IgD-negative memory B cell (primary cell): ENCODE data around the gene ALDH1L1. TPM values are rescaled to one million over a fixed set of nuclear protein-coding genes. Genes with fewer than 3 reads are reported as not detected.
"Not testable (repeated sequence)": the region's sequence is repeated elsewhere in the genome, so short reads cannot be mapped to it uniquely, and the experiment has no call there.

Experiments
- H3K27ac Mint-ChIP-seq, 3 donors: one replicate each; pipeline ENCODE4 v1.8.0; 2020 to 2022; ENCODE audit warnings: mild to moderate bottlenecking in 3 of 3, mixed read lengths in 3 of 3, moderate library complexity in 1 of 3
- H3K27me3 Mint-ChIP-seq: one replicate; pipeline ENCODE4 v1.8.0; 2021; ENCODE audit warnings: mixed read lengths
- H3K36me3 Mint-ChIP-seq: one replicate; pipeline ENCODE4 v1.8.0; 2020; ENCODE audit warnings: mild to moderate bottlenecking, mixed read lengths
- H3K4me1 Mint-ChIP-seq, 3 donors: one replicate each; pipeline ENCODE4 v1.8.0; 2020 to 2022; ENCODE audit warnings: mixed read lengths in 3 of 3, mild to moderate bottlenecking in 1 of 3
- H3K4me3 Mint-ChIP-seq, 4 donors: one replicate each; pipeline ENCODE4 v1.8.0; 2020 to 2022; ENCODE audit warnings: mild to moderate bottlenecking in 4 of 4, mixed read lengths in 4 of 4, moderate library complexity in 3 of 4
- H3K9me3 Mint-ChIP-seq, 3 donors: one replicate each; pipeline ENCODE4 v1.8.0; 2020 to 2021; ENCODE audit warnings: mixed read lengths in 3 of 3, mild to moderate bottlenecking in 1 of 3
- polyA plus RNA-seq: library from polyadenylated mRNA; unstranded; fragments of 300-500 nt; fragmentation: Illumina TruSeq; gene quantifications from one replicate; pipeline ENCODE4 v1.2.3, GENCODE V29; 2021

ALDH1L1 gene
- polyA plus RNA-seq, 1 donor from 2014 or later, result not detected

- H3K4me1 Mint-ChIP-seq, result no peaks in the 10 kb centered on the region
- H3K9me3 Mint-ChIP-seq, result no peaks in the 10 kb centered on the region
- no peaks in the 10 kb centered on the region for H3K36me3 Mint-ChIP-seq
- H3K27ac Mint-ChIP-seq, result no peak overlapping the region
- H3K27me3 Mint-ChIP-seq, result peaks cover 2% of the 10 kb centered on the region
- no peak overlapping the region for H3K4me3 Mint-ChIP-seq
Measured at GRCh38 chr3:126106336-126107202, 73.8 kb downstream of the ALDH1L1 start.

- Mint-ChIP-seq H3K27ac (no peak overlapping the region), H3K4me3 (no peak overlapping the region), H3K27me3 (peaks cover 3% of the 10 kb centered on the region), H3K36me3 (no peaks in the 10 kb centered on the region), H3K9me3 (no peaks in the 10 kb centered on the region), H3K4me1 (peaks cover 0 to 4% (median 3%) of the 10 kb centered on the region in 3 donors)
Measured at GRCh38 chr3:126105691-126106187, 74.6 kb downstream of the ALDH1L1 start.

GRCh38 chr3:126104742-126105605 is 75.4 kb downstream of the ALDH1L1 start:
- Mint-ChIP-seq H3K27me3 (peaks cover 3% of the 10 kb centered on the region), H3K9me3 (no peaks in the 10 kb centered on the region), H3K4me1 (peaks cover 0 to 4% (median 4%) of the 10 kb centered on the region in 3 donors), H3K36me3 (no peaks in the 10 kb centered on the region), H3K27ac (no peak overlapping the region), H3K4me3 (peak overlapping the region in 1 of 4 donors; percentile 47)

- no peak overlapping the region for H3K27ac Mint-ChIP-seq
- H3K27me3 Mint-ChIP-seq, result peaks cover 3% of the 10 kb centered on the region
- no peak overlapping the region for H3K4me3 Mint-ChIP-seq
- H3K4me1 Mint-ChIP-seq, result peaks cover 0 to 4% (median 4%) of the 10 kb centered on the region in 3 donors
- no peaks in the 10 kb centered on the region for H3K9me3 Mint-ChIP-seq
- no peaks in the 10 kb centered on the region for H3K36me3 Mint-ChIP-seq
Measured at GRCh38 chr3:126104028-126104635, 76.3 kb downstream of the ALDH1L1 start.

- H3K27me3 Mint-ChIP-seq, result peaks cover 3% of the 10 kb centered on the region
- no peak overlapping the region for H3K4me3 Mint-ChIP-seq
- no peaks in the 10 kb centered on the region for H3K36me3 Mint-ChIP-seq
- H3K27ac Mint-ChIP-seq, result no peak overlapping the region
- peaks cover 0 to 4% (median 4%) of the 10 kb centered on the region in 3 donors for H3K4me1 Mint-ChIP-seq
- H3K9me3 Mint-ChIP-seq, result no peaks in the 10 kb centered on the region
Measured at GRCh38 chr3:126103121-126104027, 77.0 kb downstream of the ALDH1L1 start.

- Mint-ChIP-seq H3K4me3 (no peak overlapping the region), H3K9me3 (peaks cover 0 to 3% (median 3%) of the 10 kb centered on the region in 3 donors), H3K36me3 (no peaks in the 10 kb centered on the region), H3K27ac (no peak overlapping the region), H3K27me3 (peaks cover 3% of the 10 kb centered on the region), H3K4me1 (peaks cover 0 to 4% (median 4%) of the 10 kb centered on the region in 3 donors)
Measured at GRCh38 chr3:126102530-126102951, 77.8 kb downstream of the ALDH1L1 start.

GRCh38 chr3:126102011-126102410 is 78.4 kb downstream of the ALDH1L1 start:
- Mint-ChIP-seq H3K4me1 (peaks cover 0 to 4% (median 4%) of the 10 kb centered on the region in 3 donors), H3K27ac (no peak overlapping the region), H3K9me3 (peaks cover 3 to 7% (median 3%) of the 10 kb centered on the region in 3 donors)

GRCh38 chr3:126101521-126101982 is 78.8 kb downstream of the ALDH1L1 start:
- Mint-ChIP-seq H3K4me1 (peaks cover 0 to 4% (median 4%) of the 10 kb centered on the region in 3 donors), H3K27me3 (peaks cover 3% of the 10 kb centered on the region), H3K27ac (no peak overlapping the region), H3K9me3 (peaks cover 3 to 7% (median 7%) of the 10 kb centered on the region in 3 donors), H3K36me3 (no peaks in the 10 kb centered on the region), H3K4me3 (no peak overlapping the region)

More at GRCh38 chr3:126102011-126102410, 78.4 kb downstream of the ALDH1L1 start:
- Mint-ChIP-seq H3K27me3 (peaks cover 3% of the 10 kb centered on the region), H3K4me3 (no peak overlapping the region), H3K36me3 (no peaks in the 10 kb centered on the region)

GRCh38 chr3:126100634-126101301 is 79.6 kb downstream of the ALDH1L1 start:
- H3K36me3 Mint-ChIP-seq, result no peaks in the 10 kb centered on the region
- H3K27me3 Mint-ChIP-seq, result peaks cover 3% of the 10 kb centered on the region
- peaks cover 0 to 4% (median 4%) of the 10 kb centered on the region in 3 donors for H3K4me1 Mint-ChIP-seq
- H3K4me3 Mint-ChIP-seq, result no peak overlapping the region
- peaks cover 3 to 13% (median 10%) of the 10 kb centered on the region in 3 donors for H3K9me3 Mint-ChIP-seq
- H3K27ac Mint-ChIP-seq, result no peak overlapping the region

- peaks cover 0 to 4% (median 4%) of the 10 kb centered on the region in 3 donors for H3K4me1 Mint-ChIP-seq
- H3K4me3 Mint-ChIP-seq, result no peak overlapping the region
- H3K27me3 Mint-ChIP-seq, result peaks cover 3% of the 10 kb centered on the region
- H3K36me3 Mint-ChIP-seq, result no peaks in the 10 kb centered on the region
- peaks cover 3 to 18% (median 15%) of the 10 kb centered on the region in 3 donors for H3K9me3 Mint-ChIP-seq
- no peak overlapping the region for H3K27ac Mint-ChIP-seq
Measured at GRCh38 chr3:126100269-126100633, 80.1 kb downstream of the ALDH1L1 start.

GRCh38 chr3:126098391-126098858 is 82.0 kb downstream of the ALDH1L1 start:
- no peaks in the 10 kb centered on the region for H3K36me3 Mint-ChIP-seq
- no peak overlapping the region for H3K27ac Mint-ChIP-seq
- peaks cover 4% of the 10 kb centered on the region for H3K27me3 Mint-ChIP-seq
- peaks cover 0 to 4% (median 4%) of the 10 kb centered on the region in 3 donors for H3K4me1 Mint-ChIP-seq
- H3K9me3 Mint-ChIP-seq, result peaks cover 3 to 30% (median 21%) of the 10 kb centered on the region in 3 donors
- H3K4me3 Mint-ChIP-seq, result no peak overlapping the region

- no peak overlapping the region for H3K27ac Mint-ChIP-seq
- no peaks in the 10 kb centered on the region for H3K36me3 Mint-ChIP-seq
- peaks cover 3 to 30% (median 21%) of the 10 kb centered on the region in 3 donors for H3K9me3 Mint-ChIP-seq
- H3K4me3 Mint-ChIP-seq, result no peak overlapping the region
- peaks cover 4% of the 10 kb centered on the region for H3K27me3 Mint-ChIP-seq
- peaks cover 0 to 4% (median 4%) of the 10 kb centered on the region in 3 donors for H3K4me1 Mint-ChIP-seq
Measured at GRCh38 chr3:126097801-126098200, 82.6 kb downstream of the ALDH1L1 start.

GRCh38 chr3:126096274-126096673 is 84.1 kb downstream of the ALDH1L1 start:
- H3K4me3 Mint-ChIP-seq, result peak overlapping the region in 2 of 4 donors; percentile 8 to 37
- peaks cover 5 to 30% (median 25%) of the 10 kb centered on the region in 3 donors for H3K9me3 Mint-ChIP-seq
- H3K4me1 Mint-ChIP-seq, H3K36me3 Mint-ChIP-seq, H3K27me3 Mint-ChIP-seq: not testable (repeated sequence)
- peak overlapping the region in 1 of 3 donors; percentile 67 for H3K27ac Mint-ChIP-seq
